SK-N-SH treated with all-trans-retinoic acid at 6 μM for 48 hours (cell line): ENCODE data around the gene RPL36AL.

ENCODE experiments used
- CSRNP3 ChIP-seq: fragments of 250-450 bp; sonication (Bioruptor Pico); IDR thresholded peaks from 2 replicates; pipeline ENCODE4 v1.5.1; 2021; ENCODE audit warnings: mild to moderate bottlenecking, moderate library complexity
- GLIS3 ChIP-seq: fragments of 250-450 bp; sonication (Bioruptor Pico); IDR thresholded peaks from 2 replicates; pipeline ENCODE4 v1.5.0; 2020; ENCODE audit warnings: mild to moderate bottlenecking, moderate library complexity
- RARB ChIP-seq: fragments of 250-450 bp; sonication (Bioruptor Pico); IDR thresholded peaks from 2 replicates; pipeline ENCODE4 v1.8.0; 2021; ENCODE audit warnings: mild to moderate bottlenecking, moderate library complexity
- SNAI2 ChIP-seq: fragments of 250-450 bp; sonication (Bioruptor Pico); IDR thresholded peaks from 2 replicates; pipeline ENCODE4 v1.5.0; 2020; ENCODE audit warnings: mild to moderate bottlenecking, moderate library complexity
- ZC3H10 ChIP-seq: fragments of 250-450 bp; sonication (Bioruptor Pico); IDR thresholded peaks from 2 replicates; pipeline ENCODE4 v1.5.1; 2021; ENCODE audit warnings: mild to moderate bottlenecking, moderate library complexity

- no peak for TF ChIP-seq ZC3H10 (CRISPR knock-in tag)
- TF ChIP-seq GLIS3: 0 out of 2 replicates have a peak, but pooled peaks have one; percentile 49
- TF ChIP-seq RARB (CRISPR knock-in tag): no peak
- TF ChIP-seq CSRNP3 (CRISPR knock-in tag): no peak
- no peak for TF ChIP-seq SNAI2 (CRISPR knock-in tag)
Observed at GRCh38 chr14:49634547-49635334, 14.3 kb upstream of the RPL36AL start, which contains the start of gene DNAAF2.
